ENCODE results near the gene MAP1LC3C.

DNA sequence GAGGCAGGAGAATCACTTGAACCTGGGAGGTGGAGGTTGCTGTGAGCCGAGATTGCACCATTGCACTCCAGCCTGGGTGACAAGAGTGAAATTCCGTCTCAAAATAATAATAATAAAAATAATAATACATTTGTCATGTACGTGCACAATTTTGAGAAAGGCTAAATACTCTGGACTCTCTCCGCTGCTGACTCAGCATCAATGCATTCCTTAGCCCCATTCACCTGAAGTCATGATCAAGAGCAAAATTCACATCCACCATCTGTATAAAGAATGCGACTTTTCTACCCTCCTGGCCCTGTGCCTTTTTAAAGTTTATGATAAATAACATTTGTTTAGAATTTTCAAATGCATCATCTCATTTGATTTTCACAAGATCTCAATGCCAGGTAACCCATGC lies 35.5 kb upstream of the MAP1LC3C start:
- TF ChIP-seq POLR2AphosphoS2 (IDR thresholded peaks at IDR 0.05; ENCODE audit: low read depth, low read length) (no peak), CHD2 (IDR thresholded peaks at IDR 0.05; ENCODE audit: borderline replicate concordance, low read depth, low read length) (no peak), HDAC6 (IDR thresholded peaks at IDR 0.05; ENCODE audit: unreplicated experiment) (no peak), SMC3 (IDR thresholded peaks at IDR 0.05; ENCODE audit: borderline replicate concordance, low read length) (no peak), POLR2AphosphoS5 (IDR thresholded peaks at IDR 0.05; ENCODE audit: low read length) (no peak), JUNB (IDR thresholded peaks at IDR 0.05) (no peak), TARDBP (IDR thresholded peaks at IDR 0.05; ENCODE audit: borderline replicate concordance) (no peak), JUND (IDR thresholded peaks at IDR 0.05; ENCODE audit: low read depth, low read length) (no peak), SREBF2 (IDR thresholded peaks at IDR 0.05; ENCODE audit: low read length) (no peak)
- TF ChIP-seq, protein P1, sequence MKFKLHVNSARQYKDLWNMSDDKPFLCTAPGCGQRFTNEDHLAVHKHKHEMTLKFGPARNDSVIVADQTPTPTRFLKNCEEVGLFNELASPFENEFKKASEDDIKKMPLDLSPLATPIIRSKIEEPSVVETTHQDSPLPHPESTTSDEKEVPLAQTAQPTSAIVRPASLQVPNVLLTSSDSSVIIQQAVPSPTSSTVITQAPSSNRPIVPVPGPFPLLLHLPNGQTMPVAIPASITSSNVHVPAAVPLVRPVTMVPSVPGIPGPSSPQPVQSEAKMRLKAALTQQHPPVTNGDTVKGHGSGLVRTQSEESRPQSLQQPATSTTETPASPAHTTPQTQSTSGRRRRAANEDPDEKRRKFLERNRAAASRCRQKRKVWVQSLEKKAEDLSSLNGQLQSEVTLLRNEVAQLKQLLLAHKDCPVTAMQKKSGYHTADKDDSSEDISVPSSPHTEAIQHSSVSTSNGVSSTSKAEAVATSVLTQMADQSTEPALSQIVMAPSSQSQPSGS (IDR thresholded peaks at IDR 0.05; ENCODE audit: low read length) = no peak
- TF ChIP-seq, protein P2, sequence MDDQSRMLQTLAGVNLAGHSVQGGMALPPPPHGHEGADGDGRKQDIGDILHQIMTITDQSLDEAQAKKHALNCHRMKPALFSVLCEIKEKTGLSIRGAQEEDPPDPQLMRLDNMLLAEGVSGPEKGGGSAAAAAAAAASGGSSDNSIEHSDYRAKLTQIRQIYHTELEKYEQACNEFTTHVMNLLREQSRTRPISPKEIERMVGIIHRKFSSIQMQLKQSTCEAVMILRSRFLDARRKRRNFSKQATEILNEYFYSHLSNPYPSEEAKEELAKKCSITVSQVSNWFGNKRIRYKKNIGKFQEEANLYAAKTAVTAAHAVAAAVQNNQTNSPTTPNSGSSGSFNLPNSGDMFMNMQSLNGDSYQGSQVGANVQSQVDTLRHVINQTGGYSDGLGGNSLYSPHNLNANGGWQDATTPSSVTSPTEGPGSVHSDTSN (IDR thresholded peaks at IDR 0.05; ENCODE audit: insufficient replicate concordance, low read depth, low read length) = no peak
- TF ChIP-seq, protein P3, sequence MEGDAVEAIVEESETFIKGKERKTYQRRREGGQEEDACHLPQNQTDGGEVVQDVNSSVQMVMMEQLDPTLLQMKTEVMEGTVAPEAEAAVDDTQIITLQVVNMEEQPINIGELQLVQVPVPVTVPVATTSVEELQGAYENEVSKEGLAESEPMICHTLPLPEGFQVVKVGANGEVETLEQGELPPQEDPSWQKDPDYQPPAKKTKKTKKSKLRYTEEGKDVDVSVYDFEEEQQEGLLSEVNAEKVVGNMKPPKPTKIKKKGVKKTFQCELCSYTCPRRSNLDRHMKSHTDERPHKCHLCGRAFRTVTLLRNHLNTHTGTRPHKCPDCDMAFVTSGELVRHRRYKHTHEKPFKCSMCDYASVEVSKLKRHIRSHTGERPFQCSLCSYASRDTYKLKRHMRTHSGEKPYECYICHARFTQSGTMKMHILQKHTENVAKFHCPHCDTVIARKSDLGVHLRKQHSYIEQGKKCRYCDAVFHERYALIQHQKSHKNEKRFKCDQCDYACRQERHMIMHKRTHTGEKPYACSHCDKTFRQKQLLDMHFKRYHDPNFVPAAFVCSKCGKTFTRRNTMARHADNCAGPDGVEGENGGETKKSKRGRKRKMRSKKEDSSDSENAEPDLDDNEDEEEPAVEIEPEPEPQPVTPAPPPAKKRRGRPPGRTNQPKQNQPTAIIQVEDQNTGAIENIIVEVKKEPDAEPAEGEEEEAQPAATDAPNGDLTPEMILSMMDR (IDR thresholded peaks at IDR 0.05 in 2 of 3, conservative IDR thresholded peaks at IDR 0.05 in 1 of 3; ENCODE audit: control insufficient read depth in 2 of 3, extremely low read depth in 1 of 3, insufficient read depth in 1 of 3, low read depth in 3 of 3, low read length in 3 of 3) = no peak
